ENCODE data around the gene FUOM. TPM values are rescaled to one million over a fixed set of nuclear protein-coding genes. Genes with fewer than 3 reads are reported as not detected.

Gene FUOM
- total and polyA plus RNA-seq, 9 donors = 5.6 to 12.1 (median 8.0) TPM

GRCh38 chr10:133399123-133399601, 41.3 kb upstream of the FUOM start:
- Histone ChIP-seq H3K27me3 (ENCODE audit: control insufficient read depth, insufficient read depth, low read length) (no peaks in the 10 kb centered on the region), H3K27ac (ENCODE audit: low read length) (no peak overlapping the region), H3K9me3 (replicated peaks; ENCODE audit: control insufficient read depth, low read depth, low read length) (no peaks in the 10 kb centered on the region), H3K4me3 (ENCODE audit: low read length) (no peak overlapping the region), H3K36me3 (ENCODE audit: control insufficient read depth, insufficient read depth, low read length) (peaks cover 68% of the 10 kb centered on the region), H3K4me1 (ENCODE audit: control insufficient read depth, insufficient read depth, low read length) (peaks cover 8% of the 10 kb centered on the region)
- 98% methylated on average over 18 of the region's 19 CpGs for WGBS (ENCODE audit: insufficient coverage)
- no peak for DNase-seq

DNA sequence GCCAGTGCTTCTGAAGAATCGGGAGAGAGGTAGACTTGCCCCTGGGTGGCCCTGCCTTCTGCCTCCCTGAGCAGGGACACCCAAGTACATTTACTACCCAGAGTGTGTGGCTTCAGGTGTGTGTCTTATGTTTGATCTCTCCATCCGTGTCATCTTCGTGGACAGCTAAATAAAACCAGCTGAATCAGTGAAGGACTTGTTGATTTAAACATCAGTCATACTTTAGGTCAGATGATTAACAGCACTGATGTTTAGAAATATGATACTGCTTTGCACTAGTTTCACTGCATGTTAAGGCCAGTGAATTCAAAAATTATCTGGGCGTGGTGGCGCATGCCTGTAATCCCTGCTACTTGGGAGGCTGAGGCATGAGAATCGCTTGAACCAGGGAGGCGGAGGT, 40.1 kb upstream of the FUOM start:
- DNase-seq = no peak
- Histone ChIP-seq H3K4me1 (ENCODE audit: control insufficient read depth, insufficient read depth, low read length) (peaks cover 8% of the 10 kb centered on the region), H3K27me3 (ENCODE audit: control insufficient read depth, insufficient read depth, low read length) (no peaks in the 10 kb centered on the region), H3K9me3 (replicated peaks; ENCODE audit: control insufficient read depth, low read depth, low read length) (no peaks in the 10 kb centered on the region), H3K4me3 (ENCODE audit: low read length) (no peak overlapping the region), H3K27ac (ENCODE audit: low read length) (no peak overlapping the region), H3K36me3 (ENCODE audit: control insufficient read depth, insufficient read depth, low read length) (peaks cover 60% of the 10 kb centered on the region)
- WGBS (ENCODE audit: insufficient coverage) = 98% methylated on average over 4 of the region's 7 CpGs

- no peak overlapping the region for H3K27ac ChIP-seq (ENCODE audit: low read length)
- peaks cover 49% of the 10 kb centered on the region for H3K36me3 ChIP-seq (ENCODE audit: control insufficient read depth, insufficient read depth, low read length)
- DNase-seq = no peak
- H3K9me3 ChIP-seq (replicated peaks; ENCODE audit: control insufficient read depth, low read depth, low read length) = no peaks in the 10 kb centered on the region
- peaks cover 8% of the 10 kb centered on the region for H3K4me1 ChIP-seq (ENCODE audit: control insufficient read depth, insufficient read depth, low read length)
- no peaks in the 10 kb centered on the region for H3K27me3 ChIP-seq (ENCODE audit: control insufficient read depth, insufficient read depth, low read length)
- H3K4me3 ChIP-seq (ENCODE audit: low read length) = no peak overlapping the region
- WGBS (ENCODE audit: insufficient coverage) = 95% methylated on average over 13 of the region's 19 CpGs
Observed at GRCh38 chr10:133396035-133396624, 38.3 kb upstream of the FUOM start.

DNA sequence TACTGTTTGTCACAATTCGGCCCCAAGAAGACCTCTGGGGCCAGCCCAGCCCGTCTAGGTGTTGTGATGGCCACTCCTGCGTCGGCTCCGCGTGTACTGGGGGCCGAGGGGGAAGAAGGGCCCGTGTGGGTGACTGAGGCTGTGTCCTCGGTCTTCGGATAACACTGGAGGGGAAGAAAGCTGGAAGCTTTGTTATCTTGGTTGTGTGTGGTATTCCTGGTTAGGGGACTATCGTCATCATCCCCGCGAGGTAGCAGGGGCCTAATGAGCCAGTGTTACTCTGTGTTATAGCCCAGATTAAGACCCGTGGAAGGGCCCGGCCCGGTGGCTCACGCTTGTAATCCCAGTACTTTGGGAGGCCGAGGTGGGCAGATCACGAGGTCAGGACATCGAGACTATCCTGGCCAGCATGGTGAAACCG, 37.0 kb upstream of the FUOM start:
- H3K27me3 ChIP-seq (ENCODE audit: control insufficient read depth, insufficient read depth, low read length) = no peaks in the 10 kb centered on the region
- H3K4me1 ChIP-seq (ENCODE audit: control insufficient read depth, insufficient read depth, low read length) = peaks cover 8% of the 10 kb centered on the region
- no peaks in the 10 kb centered on the region for H3K9me3 ChIP-seq (replicated peaks; ENCODE audit: control insufficient read depth, low read depth, low read length)
- DNase-seq = no peak
- 28% methylated on average over 20 of the region's 21 CpGs for whole genome bisulfite sequencing (ENCODE audit: insufficient coverage)
- peak overlapping the region; percentile 89 for H3K4me3 ChIP-seq (ENCODE audit: low read length)
- peaks cover 41% of the 10 kb centered on the region for H3K36me3 ChIP-seq (ENCODE audit: control insufficient read depth, insufficient read depth, low read length)
- peak overlapping the region; percentile 67 for H3K27ac ChIP-seq (ENCODE audit: low read length)

DNA sequence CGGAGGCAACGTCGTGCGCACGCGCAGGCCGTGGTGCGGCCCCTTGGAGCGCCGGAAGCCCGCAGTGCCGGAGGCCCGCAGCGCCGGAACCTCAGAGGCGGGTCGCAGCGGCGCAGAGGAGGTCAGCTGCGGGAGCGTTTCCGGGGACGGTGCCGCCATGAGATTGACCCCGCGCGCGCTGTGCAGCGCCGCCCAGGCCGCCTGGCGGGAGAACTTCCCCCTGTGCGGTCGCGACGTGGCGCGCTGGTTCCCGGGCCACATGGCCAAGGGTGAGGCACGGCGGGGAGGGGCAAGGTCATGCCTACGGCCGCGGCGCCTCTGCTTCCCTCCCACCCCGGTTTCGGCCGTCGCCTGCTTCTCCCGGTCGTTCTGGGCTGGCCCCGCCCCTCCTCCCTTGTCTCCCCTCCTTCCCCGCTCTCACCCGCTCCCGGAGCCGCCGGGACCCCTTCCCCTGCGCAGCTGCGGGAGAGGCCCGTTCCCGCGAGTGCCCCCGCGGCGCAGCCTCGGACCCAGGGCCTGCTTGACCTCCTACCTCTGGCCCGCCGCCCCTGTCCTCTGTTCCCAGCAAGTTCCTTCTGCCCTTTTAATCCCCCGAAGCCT, 36.3 kb upstream of the FUOM start, which contains the start of gene MTG1:
Gene MTG1 (plus strand): TSS at position 94 of the 600 bp plus-strand sequence. CDS start 64 bp downstream, at position 158.
- Histone ChIP-seq H3K27ac (ENCODE audit: low read length) (peak within 1 kb of the TSS; percentile 67), H3K4me1 (ENCODE audit: control insufficient read depth, insufficient read depth, low read length) (peaks cover 8% of the 10 kb centered on the region), H3K27me3 (ENCODE audit: control insufficient read depth, insufficient read depth, low read length) (no peaks in the 10 kb centered on the region), H3K4me3 (ENCODE audit: low read length) (peak within 1 kb of the TSS; percentile 89), H3K9me3 (replicated peaks; ENCODE audit: control insufficient read depth, low read depth, low read length) (no peaks in the 10 kb centered on the region), H3K36me3 (ENCODE audit: control insufficient read depth, insufficient read depth, low read length) (peaks cover 41% of the 10 kb centered on the region)
- DNase-seq = peak; percentile 97
- under 1% methylated on average over 66 of the region's 69 CpGs for WGBS (ENCODE audit: insufficient coverage)

DNA sequence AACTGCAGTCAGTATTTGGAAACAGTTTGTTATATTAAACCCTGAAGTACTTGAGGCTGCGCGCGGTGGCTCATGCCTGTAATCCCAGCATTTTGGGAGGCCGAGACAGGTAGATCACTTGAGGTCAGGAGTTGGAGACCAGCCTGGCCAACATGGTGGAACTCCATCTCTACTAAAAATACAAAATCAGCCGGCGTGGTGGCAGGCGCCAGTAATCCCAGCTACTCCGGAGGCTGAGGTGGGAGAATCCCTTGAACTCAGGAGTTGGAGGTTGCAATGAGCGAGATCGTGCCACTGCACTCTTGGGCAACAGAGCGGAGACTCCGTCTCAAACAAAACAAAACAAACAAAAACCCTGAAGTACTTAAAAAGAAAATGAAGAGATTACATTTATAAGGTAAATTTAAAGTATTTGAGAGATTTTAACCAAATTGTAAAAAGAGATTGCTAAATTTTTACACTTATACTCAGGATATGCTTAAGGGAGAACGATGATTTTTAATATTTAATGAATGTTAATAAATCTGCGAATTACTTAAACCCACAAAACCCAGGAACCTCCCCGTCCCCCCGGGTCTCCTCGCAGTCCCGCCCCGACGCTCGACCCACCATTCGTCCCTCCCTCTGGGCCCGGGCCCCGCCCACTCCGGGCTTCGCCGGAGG, 35.7 kb upstream of the FUOM start:
- peaks cover 38% of the 10 kb centered on the region for H3K36me3 ChIP-seq (ENCODE audit: control insufficient read depth, insufficient read depth, low read length)
- DNase-seq = no peak
- peak overlapping the region; percentile 89 for H3K4me3 ChIP-seq (ENCODE audit: low read length)
- H3K27ac ChIP-seq (ENCODE audit: low read length) = peak overlapping the region; percentile 51
- no peaks in the 10 kb centered on the region for H3K9me3 ChIP-seq (replicated peaks; ENCODE audit: control insufficient read depth, low read depth, low read length)
- H3K4me1 ChIP-seq (ENCODE audit: control insufficient read depth, insufficient read depth, low read length) = peaks cover 8% of the 10 kb centered on the region
- WGBS (ENCODE audit: insufficient coverage) = 50% methylated on average over 6 of the region's 27 CpGs
- H3K27me3 ChIP-seq (ENCODE audit: control insufficient read depth, insufficient read depth, low read length) = no peaks in the 10 kb centered on the region

GRCh38 chr10:133391761-133392518, 34.1 kb upstream of the FUOM start:
- no peaks in the 10 kb centered on the region for H3K9me3 ChIP-seq (replicated peaks; ENCODE audit: control insufficient read depth, low read depth, low read length)
- H3K4me1 ChIP-seq (ENCODE audit: control insufficient read depth, insufficient read depth, low read length) = peaks cover 8% of the 10 kb centered on the region
- H3K27ac ChIP-seq (ENCODE audit: low read length) = no peak overlapping the region
- DNase-seq = no peak
- no peaks in the 10 kb centered on the region for H3K27me3 ChIP-seq (ENCODE audit: control insufficient read depth, insufficient read depth, low read length)
- 86% methylated on average over 7 of the region's 12 CpGs for WGBS (ENCODE audit: insufficient coverage)
- no peak overlapping the region for H3K4me3 ChIP-seq (ENCODE audit: low read length)
- H3K36me3 ChIP-seq (ENCODE audit: control insufficient read depth, insufficient read depth, low read length) = peaks cover 28% of the 10 kb centered on the region

- H3K27me3 ChIP-seq (ENCODE audit: control insufficient read depth, insufficient read depth, low read length) = no peaks in the 10 kb centered on the region
- no peak overlapping the region for H3K4me3 ChIP-seq (ENCODE audit: low read length)
- DNase-seq = no peak
- WGBS (ENCODE audit: insufficient coverage) = 90% methylated on average over 12 of the region's 12 CpGs
- no peaks in the 10 kb centered on the region for H3K9me3 ChIP-seq (replicated peaks; ENCODE audit: control insufficient read depth, low read depth, low read length)
- peaks cover 21% of the 10 kb centered on the region for H3K36me3 ChIP-seq (ENCODE audit: control insufficient read depth, insufficient read depth, low read length)
- no peak overlapping the region for H3K27ac ChIP-seq (ENCODE audit: low read length)
- peaks cover 8% of the 10 kb centered on the region for H3K4me1 ChIP-seq (ENCODE audit: control insufficient read depth, insufficient read depth, low read length)
Observed at GRCh38 chr10:133391249-133391635, 33.4 kb upstream of the FUOM start.

GRCh38 chr10:133390597-133391248, 32.9 kb upstream of the FUOM start:
- Histone ChIP-seq H3K4me3 (ENCODE audit: low read length) (no peak overlapping the region), H3K36me3 (ENCODE audit: control insufficient read depth, insufficient read depth, low read length) (peaks cover 16% of the 10 kb centered on the region), H3K9me3 (replicated peaks; ENCODE audit: control insufficient read depth, low read depth, low read length) (no peaks in the 10 kb centered on the region), H3K27ac (ENCODE audit: low read length) (no peak overlapping the region), H3K27me3 (ENCODE audit: control insufficient read depth, insufficient read depth, low read length) (no peaks in the 10 kb centered on the region), H3K4me1 (ENCODE audit: control insufficient read depth, insufficient read depth, low read length) (peaks cover 8% of the 10 kb centered on the region)
- DNase-seq = no peak
- 85% methylated on average over 15 of the region's 19 CpGs for WGBS (ENCODE audit: insufficient coverage)
